Immature natural killer cell (primary cell): Measurements from ENCODE around the gene SORCS2. TPM values are rescaled to one million over a fixed set of nuclear protein-coding genes. Genes with fewer than 3 reads are reported as not detected.

Experiments
- DNase-seq, 3 donors: peaks; one replicate each; pipeline ENCODE4 v3.0.0; 2022; ENCODE audit warnings: mixed read lengths in 1 of 3
- H3K27ac Mint-ChIP-seq, 6 donors: one replicate each; pipeline ENCODE4 v1.8.0; 2020; ENCODE audit warnings: mixed read lengths in 6 of 6, mild to moderate bottlenecking in 5 of 6, inconsistent platforms in 4 of 6, moderate library complexity in 3 of 6
- H3K27me3 Mint-ChIP-seq, 3 donors: one replicate each; pipeline ENCODE4 v1.8.0; 2020 to 2021; ENCODE audit warnings: low read depth in 3 of 3, mild to moderate bottlenecking in 3 of 3, mixed read lengths in 3 of 3, moderate library complexity in 3 of 3, inconsistent platforms in 1 of 3
- H3K36me3 Mint-ChIP-seq, 3 donors: one replicate each; pipeline ENCODE4 v1.8.0; 2020; ENCODE audit warnings: mixed read lengths in 3 of 3, inconsistent platforms in 2 of 3, mild to moderate bottlenecking in 2 of 3
- H3K4me1 Mint-ChIP-seq, 2 donors: one replicate each; pipeline ENCODE4 v1.8.0; 2020; ENCODE audit warnings: inconsistent platforms in 2 of 2, mild to moderate bottlenecking in 2 of 2, mixed read lengths in 2 of 2, moderate library complexity in 1 of 2
- H3K4me3 Mint-ChIP-seq, 5 donors: one replicate each; pipeline ENCODE4 v1.8.0; 2020; ENCODE audit warnings: mild to moderate bottlenecking in 5 of 5, mixed read lengths in 5 of 5, inconsistent platforms in 3 of 5, moderate library complexity in 3 of 5
- H3K9me3 Mint-ChIP-seq, 6 donors: one replicate each; pipeline ENCODE4 v1.8.0; 2020; ENCODE audit warnings: mild to moderate bottlenecking in 6 of 6, mixed read lengths in 6 of 6, inconsistent platforms in 4 of 6, moderate library complexity in 3 of 6
- polyA plus RNA-seq, 3 donors: library from polyadenylated mRNA; unstranded; fragments of 300-500 nt; fragmentation: Illumina TruSeq; gene quantifications; one replicate each; pipeline ENCODE4 v1.2.3, GENCODE V29; 2021

Gene SORCS2
- polyA plus RNA-seq, 3 donors from 2014 or later, result 0.04 to 0.16 TPM; not detected in 1

DNA sequence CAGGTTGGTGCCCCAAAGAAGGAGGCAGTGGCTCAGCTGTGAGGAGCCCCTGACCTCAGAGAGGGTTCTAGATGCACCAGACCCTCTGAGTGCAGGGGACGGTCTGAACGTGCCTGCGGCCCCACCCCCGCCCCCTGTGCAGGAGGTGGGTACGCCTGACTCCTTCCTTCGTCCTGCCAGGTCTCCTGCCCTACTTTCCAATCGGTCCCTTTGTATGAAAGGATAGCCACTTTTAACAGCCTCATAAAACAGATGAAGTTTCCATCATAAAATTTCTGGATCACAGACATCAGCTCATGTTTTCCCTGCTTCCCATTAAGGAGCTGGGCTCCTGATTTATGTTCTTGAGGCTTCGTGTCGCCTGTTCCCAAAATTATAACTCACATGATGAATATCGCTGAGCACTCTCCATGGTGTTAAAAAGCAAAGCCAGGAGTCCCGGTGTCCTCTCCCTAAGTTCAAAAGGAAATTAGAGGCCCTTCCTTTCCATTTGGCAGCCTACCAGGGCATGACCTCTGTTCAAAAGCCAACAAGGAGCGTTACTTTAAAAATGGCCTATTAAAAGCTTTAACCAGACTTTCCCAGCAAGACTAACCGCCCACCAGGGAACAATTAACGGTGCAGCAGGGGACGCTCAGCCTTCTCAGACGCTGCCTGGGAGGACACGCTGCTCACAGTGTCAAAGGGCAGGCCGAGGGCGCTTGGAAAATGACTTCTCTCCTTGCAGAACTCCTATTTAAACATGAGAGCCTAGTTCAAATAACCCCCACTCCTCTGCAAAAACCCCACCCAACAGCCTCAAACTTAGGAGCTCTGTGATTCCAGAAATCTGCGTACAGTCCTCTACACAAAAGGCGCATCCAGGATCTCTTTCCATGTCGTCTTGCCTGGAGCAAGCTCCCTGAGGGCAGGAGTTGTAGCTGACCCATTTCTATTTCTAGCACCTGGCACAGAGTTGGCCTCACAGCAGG lies 565.4 kb downstream of the SORCS2 start:
- Mint-ChIP-seq H3K27ac (peak overlapping the region in 5 of 6 donors; percentile 26 to 94 (median 85)), H3K9me3 (no peaks in the 10 kb centered on the region), H3K27me3 (peaks cover 1 to 3% (median 2%) of the 10 kb centered on the region in 3 donors), H3K4me3 (no peak overlapping the region), H3K4me1 (peaks cover 19 to 24% of the 10 kb centered on the region in 2 donors), H3K36me3 (peaks cover 0 to 14% (median 0%) of the 10 kb centered on the region in 3 donors)
- DNase-seq, result no peak

DNA sequence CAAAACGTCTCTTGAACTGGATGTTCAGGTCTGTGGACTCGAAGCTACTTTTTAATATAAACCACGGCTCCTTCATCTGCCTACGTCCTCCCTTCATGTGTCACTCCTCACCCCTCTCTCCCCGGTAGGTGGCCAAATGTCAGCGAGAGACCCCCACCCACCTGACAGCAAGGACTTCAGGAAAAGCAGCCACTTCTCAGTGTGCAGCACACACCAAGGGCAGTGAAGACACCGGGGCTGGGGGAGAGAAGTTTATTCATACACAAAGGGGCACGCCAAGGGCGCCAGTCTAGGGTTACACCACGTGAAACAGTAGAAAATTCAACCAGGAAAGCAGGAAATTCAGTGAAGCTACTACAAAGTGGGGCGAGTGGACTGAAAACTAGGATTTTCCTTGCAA lies 566.1 kb downstream of the SORCS2 start:
- Mint-ChIP-seq H3K9me3 (no peaks in the 10 kb centered on the region), H3K27ac (peak overlapping the region; percentile 26 to 94 (median 89)), H3K36me3 (peaks cover 0 to 12% (median 0%) of the 10 kb centered on the region in 3 donors), H3K27me3 (peaks cover 1 to 3% (median 2%) of the 10 kb centered on the region in 3 donors), H3K4me3 (peak overlapping the region in 1 of 5 donors; percentile 30), H3K4me1 (peaks cover 19 to 24% of the 10 kb centered on the region in 2 donors)
- DNase-seq, result no peak

DNA sequence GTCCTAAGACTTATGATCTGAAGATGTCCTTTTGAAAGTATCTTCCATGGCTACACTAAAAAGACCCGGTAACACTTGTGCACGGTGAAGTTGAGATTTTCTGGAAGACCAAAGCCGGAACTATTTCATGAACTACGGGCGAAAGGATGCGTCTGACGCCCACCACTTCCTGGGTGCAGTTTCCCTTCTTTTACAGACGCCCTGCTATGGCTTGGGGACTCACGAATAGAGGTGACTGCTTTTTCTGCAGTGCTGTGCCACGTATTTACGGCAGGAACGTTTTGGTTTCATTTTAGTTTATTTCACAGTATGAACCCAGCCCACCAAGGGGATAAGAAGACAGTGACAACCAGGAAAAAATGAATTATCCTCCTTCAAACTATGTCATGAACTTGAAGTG lies 566.9 kb downstream of the SORCS2 start:
- Mint-ChIP-seq H3K4me3 (peak overlapping the region; percentile 63 to 88 (median 86)), H3K27me3 (peaks cover 0 to 4% (median 1%) of the 10 kb centered on the region in 3 donors)
- DNase-seq, result peak; percentile 43 to 63 (median 49)

DNA sequence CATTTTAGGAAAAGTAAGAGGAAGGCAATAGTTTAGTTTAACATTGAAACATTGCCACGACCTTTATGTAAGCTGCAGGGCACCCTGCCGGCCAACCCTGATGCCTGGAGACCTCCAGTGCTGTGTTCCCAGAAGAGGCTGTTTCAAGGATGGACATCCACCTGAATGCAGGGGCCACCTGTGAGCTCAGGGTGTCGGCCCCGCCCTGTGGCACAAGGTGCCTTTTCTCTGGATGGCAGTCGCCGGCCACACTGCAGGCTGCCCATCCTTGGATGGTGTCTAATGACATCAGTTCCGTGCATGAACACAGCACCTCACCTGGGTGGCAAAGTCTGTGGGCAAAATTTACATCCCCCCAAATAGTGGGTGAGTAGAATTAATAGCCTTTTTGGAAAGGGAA lies 567.3 kb downstream of the SORCS2 start:
- H3K27ac Mint-ChIP-seq, result peak overlapping the region; percentile 92 to 96 (median 94)
- H3K4me1 Mint-ChIP-seq, result peaks cover 19 to 24% of the 10 kb centered on the region in 2 donors
- peak overlapping the region; percentile 63 to 88 (median 86) for H3K4me3 Mint-ChIP-seq
- H3K36me3 Mint-ChIP-seq, result peaks cover 0 to 10% (median 0%) of the 10 kb centered on the region in 3 donors
- no peaks in the 10 kb centered on the region for H3K9me3 Mint-ChIP-seq
- no peak for DNase-seq
- peaks cover 0 to 4% (median 1%) of the 10 kb centered on the region in 3 donors for H3K27me3 Mint-ChIP-seq

More for the DNA sequence above, 566.9 kb downstream of the SORCS2 start:
- Mint-ChIP-seq H3K9me3 (no peaks in the 10 kb centered on the region), H3K4me1 (peaks cover 19 to 24% of the 10 kb centered on the region in 2 donors), H3K27ac (peak overlapping the region; percentile 92 to 96 (median 94)), H3K36me3 (peaks cover 0 to 10% (median 0%) of the 10 kb centered on the region in 3 donors)

DNA sequence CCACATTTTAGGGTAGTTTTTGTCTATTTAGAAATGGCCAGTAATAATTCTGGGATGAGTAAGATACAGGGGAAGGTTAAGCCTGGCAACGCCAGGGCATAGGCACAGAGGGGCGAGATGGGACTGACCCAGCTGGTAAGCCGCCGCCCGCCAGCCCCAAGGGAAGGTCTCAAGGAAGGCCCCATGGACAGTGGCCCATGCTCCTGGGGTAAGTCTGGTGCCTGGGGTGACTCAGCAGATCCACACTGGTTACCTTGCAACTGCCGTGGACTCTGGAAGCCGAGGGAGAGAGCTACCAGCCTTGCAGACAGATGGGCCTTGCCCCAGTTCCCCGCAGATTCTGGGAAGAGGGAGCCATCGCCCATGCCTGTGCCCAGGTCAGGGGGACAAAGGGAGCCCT lies 567.9 kb downstream of the SORCS2 start:
- Mint-ChIP-seq H3K27me3 (peaks cover 0 to 4% (median 1%) of the 10 kb centered on the region in 3 donors), H3K4me1 (peaks cover 19 to 24% of the 10 kb centered on the region in 2 donors), H3K9me3 (no peaks in the 10 kb centered on the region), H3K27ac (peak overlapping the region; percentile 68 to 96 (median 94)), H3K4me3 (peak overlapping the region in 4 of 5 donors; percentile 22 to 88 (median 84)), H3K36me3 (peaks cover 0 to 10% (median 2%) of the 10 kb centered on the region in 3 donors)
- DNase-seq, result no peak

DNA sequence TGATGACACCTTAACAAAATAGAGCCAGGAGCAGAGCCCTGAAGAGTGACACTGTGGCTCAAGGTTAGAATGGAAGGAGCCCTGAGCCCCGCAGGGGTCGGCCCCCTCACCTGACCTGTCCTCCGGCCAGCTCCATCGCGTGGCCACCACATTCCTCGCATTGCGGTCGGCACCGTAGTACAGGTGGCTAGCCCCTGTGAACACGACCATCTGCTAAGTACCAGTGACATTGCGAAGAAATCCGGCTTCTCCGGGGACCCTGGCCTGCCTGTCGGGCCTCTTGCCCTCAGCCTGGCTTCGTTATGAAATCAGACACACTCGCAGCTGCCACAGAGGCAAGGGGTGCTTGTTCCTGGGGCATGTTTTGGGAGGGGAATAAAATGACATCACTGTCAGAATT lies 568.4 kb downstream of the SORCS2 start:
- Mint-ChIP-seq H3K4me1 (peaks cover 19 to 24% of the 10 kb centered on the region in 2 donors), H3K27me3 (peaks cover 0 to 4% (median 1%) of the 10 kb centered on the region in 3 donors), H3K9me3 (no peaks in the 10 kb centered on the region), H3K27ac (peak overlapping the region in 1 of 6 donors; percentile 93), H3K36me3 (peaks cover 0 to 10% (median 3%) of the 10 kb centered on the region in 3 donors), H3K4me3 (no peak overlapping the region)
- DNase-seq, result no peak

DNA sequence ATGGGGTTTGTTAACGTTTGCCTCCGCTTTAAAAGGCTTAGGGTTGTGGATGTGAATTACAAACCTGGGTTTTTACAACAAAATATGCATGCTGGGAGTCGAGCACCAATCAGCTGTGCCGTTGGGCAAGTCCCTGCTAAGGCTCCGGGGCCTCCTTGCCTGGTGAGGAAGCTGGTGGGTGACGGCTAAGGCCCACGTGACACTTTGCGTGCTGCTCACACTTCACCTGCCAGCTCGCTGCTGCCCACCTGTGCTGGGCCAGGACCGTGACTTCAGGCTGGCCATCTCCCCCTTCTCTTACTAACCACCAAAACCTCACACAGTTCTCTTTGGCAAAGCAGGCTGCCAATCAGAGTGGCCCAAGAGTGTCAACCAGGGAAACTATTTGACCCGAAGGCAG lies 569.0 kb downstream of the SORCS2 start:
- DNase-seq, result no peak
- Mint-ChIP-seq H3K36me3 (peaks cover 0 to 10% (median 3%) of the 10 kb centered on the region in 3 donors), H3K9me3 (no peaks in the 10 kb centered on the region), H3K27me3 (peaks cover 0 to 4% (median 1%) of the 10 kb centered on the region in 3 donors), H3K4me1 (peaks cover 19 to 24% of the 10 kb centered on the region in 2 donors), H3K4me3 (peak overlapping the region in 3 of 5 donors; percentile 10 to 19 (median 19)), H3K27ac (peak overlapping the region in 4 of 6 donors; percentile 21 to 60 (median 50))

DNA sequence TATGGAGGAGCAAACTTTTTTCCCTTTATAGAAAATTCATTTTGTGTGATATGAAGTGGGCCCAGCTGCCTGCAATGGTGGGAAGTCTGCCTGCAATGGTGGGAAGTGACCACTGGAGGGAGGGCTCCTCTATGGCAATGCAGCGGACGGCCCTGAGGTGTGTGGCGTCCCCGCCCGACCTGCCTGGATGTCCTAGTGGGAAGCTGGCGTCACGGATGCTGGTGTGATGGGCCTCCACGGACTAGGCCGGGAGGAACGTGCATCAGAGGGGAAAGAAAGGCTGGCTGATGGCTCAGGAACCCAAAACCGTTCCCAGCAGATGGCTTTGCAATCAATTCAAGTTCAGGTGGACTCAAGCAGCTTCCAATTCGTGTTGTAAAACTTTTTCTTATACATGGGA lies 569.4 kb downstream of the SORCS2 start:
- H3K4me1 Mint-ChIP-seq, result peaks cover 19 to 24% of the 10 kb centered on the region in 2 donors
- H3K27ac Mint-ChIP-seq, result peak overlapping the region in 4 of 6 donors; percentile 21 to 60 (median 50)
- H3K36me3 Mint-ChIP-seq, result peaks cover 0 to 10% (median 3%) of the 10 kb centered on the region in 3 donors
- peak overlapping the region in 3 of 5 donors; percentile 10 to 19 (median 19) for H3K4me3 Mint-ChIP-seq
- H3K27me3 Mint-ChIP-seq, result peaks cover 0 to 4% (median 1%) of the 10 kb centered on the region in 3 donors
- DNase-seq, result peak; percentile 28 to 48 (median 29)
- no peaks in the 10 kb centered on the region for H3K9me3 Mint-ChIP-seq

DNA sequence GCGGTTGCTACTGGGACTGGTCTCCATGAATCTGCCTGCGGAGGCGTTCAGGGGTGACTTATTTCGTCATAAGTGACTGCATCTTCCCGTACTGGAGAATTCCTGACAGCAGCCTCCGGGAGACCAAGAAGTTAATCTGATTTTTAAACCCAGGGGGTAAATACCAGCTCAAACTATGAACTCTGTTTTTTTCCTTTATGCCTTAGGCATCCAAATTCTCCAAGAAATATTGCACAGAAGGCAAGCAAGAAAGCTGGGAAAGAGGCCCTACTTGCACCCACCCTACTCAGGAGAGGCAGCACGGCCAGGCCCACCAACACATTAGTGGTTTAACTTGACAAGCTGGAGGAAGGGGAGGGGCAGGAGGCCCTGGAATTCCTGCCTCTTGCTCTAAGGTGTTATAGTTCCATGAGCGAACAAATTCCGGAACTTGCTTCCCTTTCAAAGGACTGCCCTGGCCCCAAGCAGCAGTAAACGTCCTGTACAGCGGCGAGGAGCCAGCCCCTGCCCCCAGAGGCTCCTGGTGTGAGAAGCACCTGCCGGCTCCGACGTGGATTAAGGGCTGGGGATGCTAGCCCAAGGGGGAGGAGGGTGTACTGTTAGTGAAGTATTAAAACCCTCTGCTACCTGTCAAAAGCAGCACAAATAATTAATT lies 570.2 kb downstream of the SORCS2 start:
- peaks cover 0 to 10% (median 3%) of the 10 kb centered on the region in 3 donors for H3K36me3 Mint-ChIP-seq
- H3K27ac Mint-ChIP-seq, result no peak overlapping the region
- DNase-seq, result no peak
- peaks cover 0 to 4% (median 4%) of the 10 kb centered on the region in 3 donors for H3K27me3 Mint-ChIP-seq
- no peaks in the 10 kb centered on the region for H3K9me3 Mint-ChIP-seq
- H3K4me3 Mint-ChIP-seq, result no peak overlapping the region
- H3K4me1 Mint-ChIP-seq, result peaks cover 19 to 24% of the 10 kb centered on the region in 2 donors

DNA sequence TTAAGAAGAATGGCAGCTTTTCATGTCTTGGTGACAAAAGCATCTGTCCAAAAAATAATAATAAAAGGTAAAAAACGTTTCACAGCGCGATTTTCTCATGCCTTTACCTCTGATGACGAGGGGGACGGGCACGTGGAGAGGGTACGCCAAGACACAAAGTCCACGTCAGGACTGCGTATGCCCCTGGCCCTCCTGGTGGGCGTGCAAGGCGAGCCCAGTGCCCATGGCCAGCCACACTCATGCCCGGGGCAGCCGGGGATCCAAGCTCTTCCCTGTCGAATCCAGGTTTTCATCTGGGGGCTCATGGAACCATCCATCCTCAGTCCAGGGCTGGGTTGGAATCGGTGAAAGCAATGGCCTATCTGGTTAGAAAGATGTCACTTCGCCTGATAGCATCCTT lies 570.8 kb downstream of the SORCS2 start:
- DNase-seq, result no peak
- Mint-ChIP-seq H3K9me3 (no peaks in the 10 kb centered on the region), H3K4me3 (no peak overlapping the region), H3K27ac (no peak overlapping the region), H3K27me3 (peaks cover 0 to 4% (median 4%) of the 10 kb centered on the region in 3 donors), H3K4me1 (peaks cover 19 to 24% of the 10 kb centered on the region in 2 donors), H3K36me3 (peaks cover 0 to 10% (median 3%) of the 10 kb centered on the region in 3 donors)

DNA sequence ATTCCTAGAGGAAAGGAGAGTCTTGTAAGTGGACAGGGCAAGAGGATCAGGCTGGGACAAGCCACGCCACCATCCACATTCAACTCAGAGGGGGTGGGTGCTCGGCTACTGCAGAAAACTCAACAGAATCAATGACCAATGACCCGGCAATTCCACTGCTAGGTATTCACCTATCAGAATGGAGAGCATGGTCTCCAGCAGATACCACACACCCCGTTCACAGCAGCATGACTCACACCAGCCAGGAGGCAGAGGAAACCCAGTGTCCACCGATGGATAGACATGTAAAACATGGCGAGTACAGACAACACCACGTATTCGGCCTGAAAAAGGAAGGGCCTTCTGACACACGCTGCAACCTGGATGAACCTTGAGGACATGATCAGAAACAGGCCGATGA lies 571.5 kb downstream of the SORCS2 start:
- peak overlapping the region in 1 of 6 donors; percentile 40 for H3K27ac Mint-ChIP-seq
- no peak overlapping the region for H3K4me3 Mint-ChIP-seq
- H3K4me1 Mint-ChIP-seq, result peaks cover 15 to 20% of the 10 kb centered on the region in 2 donors
- H3K9me3 Mint-ChIP-seq, result no peaks in the 10 kb centered on the region
- peaks cover 0 to 10% (median 3%) of the 10 kb centered on the region in 3 donors for H3K36me3 Mint-ChIP-seq
- DNase-seq, result no peak
- H3K27me3 Mint-ChIP-seq, result peaks cover 0 to 4% (median 2%) of the 10 kb centered on the region in 3 donors

DNA sequence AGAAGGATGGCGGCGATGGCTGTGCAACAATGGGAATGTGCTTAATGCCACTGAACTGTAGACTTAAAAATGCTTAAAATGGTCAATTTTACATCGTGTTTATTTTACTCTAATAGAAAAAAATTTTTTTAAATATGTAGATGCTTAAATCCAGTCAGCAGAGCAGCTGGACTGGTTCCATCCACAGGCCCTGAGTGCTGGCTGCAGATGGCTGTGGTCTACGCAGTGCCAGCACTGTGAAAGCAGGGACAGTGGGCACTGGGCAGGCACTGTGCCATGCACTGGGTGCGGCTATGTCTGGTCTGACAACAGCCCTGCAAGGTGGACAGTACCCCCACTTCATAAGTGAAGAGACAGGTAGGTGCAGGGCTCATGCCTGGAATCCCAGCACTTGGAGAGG lies 572.1 kb downstream of the SORCS2 start:
- peaks cover 0 to 8% (median 3%) of the 10 kb centered on the region in 3 donors for H3K36me3 Mint-ChIP-seq
- H3K9me3 Mint-ChIP-seq, result no peaks in the 10 kb centered on the region
- no peak overlapping the region for H3K4me3 Mint-ChIP-seq
- H3K27ac Mint-ChIP-seq, result no peak overlapping the region
- peaks cover 11 to 13% of the 10 kb centered on the region in 2 donors for H3K4me1 Mint-ChIP-seq
- peaks cover 0 to 4% (median 2%) of the 10 kb centered on the region in 3 donors for H3K27me3 Mint-ChIP-seq
- DNase-seq, result no peak

DNA sequence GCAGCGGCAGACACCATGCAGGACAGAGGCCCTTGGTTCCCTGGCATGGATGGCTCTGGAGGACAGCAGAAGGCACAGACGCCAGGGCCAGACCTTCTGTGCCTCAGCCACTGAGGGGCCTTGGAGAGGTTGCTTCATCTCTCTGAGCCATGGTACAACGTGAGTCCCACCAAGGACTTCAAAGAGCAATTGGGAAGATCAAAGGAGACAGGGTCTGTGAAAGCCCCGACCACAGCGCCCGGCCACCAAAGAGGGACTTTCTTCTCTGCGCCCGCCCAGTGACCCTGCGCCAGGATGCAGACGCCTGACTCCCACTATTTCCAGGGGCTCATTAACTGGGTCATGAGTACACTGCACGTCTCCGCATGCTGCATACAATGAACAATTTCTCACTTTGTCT lies 573.3 kb downstream of the SORCS2 start:
- Mint-ChIP-seq H3K4me1 (peaks cover 5 to 7% of the 10 kb centered on the region in 2 donors), H3K36me3 (peaks cover 7 to 12% (median 8%) of the 10 kb centered on the region in 3 donors), H3K27ac (no peak overlapping the region), H3K27me3 (peaks cover 0 to 4% (median 2%) of the 10 kb centered on the region in 3 donors), H3K9me3 (no peaks in the 10 kb centered on the region), H3K4me3 (no peak overlapping the region)
- no peak for DNase-seq
